Lung microvascular endothelial cell (primary cell): ENCODE results near the gene MTUS2. TPM values are rescaled to one million over a fixed set of nuclear protein-coding genes. Genes with fewer than 3 reads are reported as not detected.

Experiments
- DNase-seq, 2 donors: peaks; one replicate each; pipeline versions ENCODE4 v3.0.0 to v3.0.0-alpha.2; 2010; ENCODE audit warnings: low read depth in 2 of 2
- total RNA-seq: library from RNA; depleted of rRNA; stranded (reverse); fragments of >200 nt; gene quantifications from 2 replicates; pipeline ENCODE4 v1.2.1, GENCODE V29; 2014

Gene MTUS2
- total RNA-seq, 1 donor from 2014 or later = not detected

DNA sequence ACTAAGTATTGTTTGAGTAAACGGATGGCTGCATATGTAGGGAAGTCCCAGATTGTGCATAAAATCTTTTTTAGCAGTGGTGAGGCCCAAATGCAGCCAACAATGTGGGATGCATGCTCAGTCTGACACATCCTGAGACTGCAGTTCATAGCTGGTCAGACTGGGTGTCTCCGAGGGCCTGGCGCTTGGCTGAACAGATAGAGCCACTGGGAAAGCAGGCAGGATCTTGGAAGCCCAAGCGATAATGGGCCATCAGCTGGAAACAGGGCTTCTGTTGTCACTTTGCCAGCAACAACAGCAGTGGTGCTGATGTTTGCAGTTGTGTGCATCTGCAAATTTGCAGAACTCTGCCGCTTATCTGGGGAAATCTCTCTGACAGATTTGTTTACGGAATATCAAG, 36.1 kb downstream of the MTUS2 start:
- no peak for DNase-seq

DNA sequence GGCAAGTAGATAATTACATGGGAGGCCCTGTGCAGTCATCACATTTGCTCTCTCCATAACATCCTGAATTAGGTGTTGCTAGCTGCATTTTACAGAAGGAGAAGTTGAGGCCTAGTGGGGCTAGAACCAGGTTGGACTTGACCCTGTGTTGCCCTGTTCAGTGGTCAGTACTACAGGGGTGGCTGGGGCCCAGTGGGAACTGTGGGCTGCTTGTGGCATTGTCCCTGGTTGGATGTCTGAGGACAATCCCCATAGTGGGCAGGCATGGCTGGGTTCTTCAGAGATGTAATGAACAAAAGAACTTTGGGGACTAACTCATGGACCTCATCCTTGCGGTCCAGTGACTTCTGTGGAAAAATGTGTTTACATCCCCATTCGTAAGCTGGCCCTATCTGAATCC, 38.9 kb downstream of the MTUS2 start:
- DNase-seq = no peak

DNA sequence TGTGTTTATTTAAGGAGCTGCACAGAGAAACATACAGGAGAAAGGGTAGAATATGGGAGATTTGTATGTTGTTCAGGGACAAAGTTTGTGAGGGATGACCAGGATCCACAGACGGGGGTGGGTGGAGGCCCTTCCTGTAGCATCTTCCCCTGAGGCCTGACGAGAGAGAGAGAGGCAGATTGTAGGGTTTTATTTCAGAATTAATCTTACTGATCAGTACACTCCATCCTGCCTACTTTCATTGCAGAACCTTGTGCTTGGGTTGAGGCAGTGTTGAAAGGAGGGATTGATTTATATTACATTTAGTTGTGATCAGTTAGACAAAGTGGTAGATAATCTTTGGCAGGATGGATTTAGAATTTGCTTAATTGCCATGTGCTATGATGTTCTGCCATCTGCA, 39.6 kb downstream of the MTUS2 start:
- DNase-seq = no peak

- no peak for DNase-seq
These were observed 44.4 kb downstream of the MTUS2 start for GRCh38 chr13:28864544-28864943.

DNA sequence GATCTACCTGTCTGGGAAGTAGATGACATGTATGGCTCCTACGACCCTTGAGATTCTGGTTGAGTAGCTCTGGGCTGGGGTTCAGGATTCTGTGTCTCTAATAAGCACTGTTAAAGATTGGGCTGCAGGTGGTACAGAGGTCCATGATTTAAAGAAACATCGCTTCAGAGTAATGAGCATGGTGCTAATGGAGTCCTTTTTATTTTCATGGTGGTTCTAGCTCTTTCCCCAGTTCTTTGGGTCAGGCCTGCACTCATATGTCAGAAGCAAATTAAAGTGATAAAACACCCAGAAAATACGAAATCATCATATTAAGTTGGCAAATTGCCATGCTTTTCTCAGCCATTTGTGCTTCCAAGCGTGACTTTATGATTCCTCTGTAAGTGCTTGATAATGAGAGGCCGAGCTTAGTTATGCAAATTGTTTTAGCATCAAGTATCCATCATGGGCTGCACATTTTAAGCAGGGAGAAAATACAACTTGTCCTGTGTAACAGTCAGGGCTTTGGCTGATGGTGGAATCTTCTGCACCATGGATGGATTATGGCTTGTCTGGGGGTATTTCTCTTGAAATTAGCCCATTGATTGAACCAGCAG, 45.1 kb downstream of the MTUS2 start:
- no peak for DNase-seq

GRCh38 chr13:28865951-28866350, 45.8 kb downstream of the MTUS2 start:
- DNase-seq = no peak

DNA sequence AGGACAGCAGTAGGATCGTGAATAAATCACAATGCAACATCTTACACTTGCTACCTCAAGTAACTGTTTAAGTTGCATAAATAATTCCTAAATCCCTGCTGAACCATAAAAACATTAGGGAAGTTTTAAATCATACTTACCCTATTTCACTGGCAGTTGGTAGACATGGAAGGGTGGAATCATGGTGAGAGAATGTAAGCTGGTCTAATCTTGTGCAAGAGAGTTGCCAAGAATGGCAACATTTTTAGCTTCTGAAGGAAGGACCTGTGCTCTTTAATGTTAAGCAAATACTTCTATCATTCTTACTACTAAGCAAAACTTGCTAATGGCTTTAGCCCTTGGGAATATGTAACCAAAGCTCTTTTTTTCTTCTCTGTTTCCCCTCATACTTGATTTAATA, 46.8 kb downstream of the MTUS2 start:
- no peak for DNase-seq

GRCh38 chr13:28867564-28867963, 47.4 kb downstream of the MTUS2 start:
- no peak for DNase-seq

- DNase-seq = no peak
These were observed 52.5 kb downstream of the MTUS2 start for GRCh38 chr13:28872427-28873176.

DNA sequence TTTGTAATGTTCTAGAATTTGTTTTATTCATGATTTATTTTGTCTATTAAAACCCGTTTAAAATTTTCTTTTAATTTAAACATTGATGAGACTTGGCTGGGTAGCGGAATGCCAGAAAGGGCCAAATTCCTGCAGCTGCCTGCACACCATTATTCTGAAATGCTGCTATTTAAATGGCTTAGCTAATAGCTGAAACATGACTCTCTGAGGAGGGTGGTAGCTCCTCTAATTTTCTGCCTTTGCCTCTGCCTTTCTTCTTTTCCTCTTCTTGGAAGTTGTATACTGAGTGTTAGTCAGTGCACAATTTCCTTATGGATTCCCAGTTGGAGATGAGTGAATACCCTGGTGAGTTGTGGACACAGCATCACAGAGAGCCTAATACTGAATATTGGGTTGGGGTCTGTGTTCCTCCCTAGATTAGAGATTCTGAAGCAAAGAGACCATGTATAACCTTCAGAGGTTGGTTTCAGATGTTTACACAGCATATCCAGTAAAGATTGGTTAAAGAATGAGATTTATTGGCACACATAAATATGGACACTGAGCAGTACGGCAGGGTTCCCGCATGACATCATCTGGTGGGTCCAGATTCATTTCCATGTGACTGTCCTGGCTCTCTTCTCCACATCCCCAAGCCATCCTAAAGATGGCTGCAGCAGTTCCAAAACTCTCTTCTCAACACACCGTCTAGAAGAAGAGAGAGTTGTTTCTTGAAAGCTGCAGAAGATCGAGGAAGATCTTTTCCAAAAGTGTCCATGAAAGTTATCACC, 55.9 kb downstream of the MTUS2 start:
- no peak for DNase-seq

- no peak for DNase-seq
These were observed 57.3 kb downstream of the MTUS2 start for GRCh38 chr13:28877408-28877807.

DNA sequence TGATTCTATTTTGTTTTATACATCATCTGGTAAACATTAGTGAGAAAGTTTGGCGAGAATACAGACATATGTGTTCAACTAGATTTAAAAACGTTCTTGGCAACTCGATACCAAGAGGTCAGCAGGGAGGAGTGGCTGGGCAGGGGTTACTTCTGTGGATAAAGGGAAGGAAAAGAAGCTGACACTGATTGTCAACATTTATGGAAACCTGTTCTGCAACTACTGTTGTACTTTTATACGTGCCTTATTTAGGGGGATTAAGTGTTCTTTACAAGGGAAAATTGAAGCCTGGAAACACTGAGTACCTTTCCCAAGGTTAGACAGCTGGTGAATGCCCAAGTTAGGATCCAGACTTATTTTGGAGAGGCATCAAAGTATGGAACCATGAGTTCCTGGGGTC, 65.0 kb downstream of the MTUS2 start:
- DNase-seq = no peak

GRCh38 chr13:28889086-28889732, 69.1 kb downstream of the MTUS2 start:
- no peak for DNase-seq

DNA sequence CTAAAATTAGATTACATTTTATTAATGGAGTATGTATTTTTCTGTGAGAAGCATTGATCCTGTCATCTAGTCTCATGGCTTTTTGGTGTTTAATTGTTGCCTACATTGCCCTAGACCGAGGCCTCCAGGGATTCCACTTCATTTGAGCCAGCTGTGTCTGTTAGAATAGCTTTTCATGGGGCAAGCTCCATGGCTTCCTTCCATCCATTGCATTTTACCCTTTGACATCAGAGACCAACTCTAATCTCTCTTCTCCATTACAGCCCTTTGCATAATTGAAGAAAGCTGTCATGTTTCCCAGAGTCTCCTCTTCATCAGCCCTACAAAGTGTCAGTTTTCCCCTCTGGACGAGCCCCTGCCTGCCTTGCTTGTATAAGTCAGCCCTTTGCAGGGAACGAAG, 70.6 kb downstream of the MTUS2 start:
- DNase-seq = no peak

GRCh38 chr13:28918030-28918429, 97.9 kb downstream of the MTUS2 start:
- DNase-seq = no peak

DNA sequence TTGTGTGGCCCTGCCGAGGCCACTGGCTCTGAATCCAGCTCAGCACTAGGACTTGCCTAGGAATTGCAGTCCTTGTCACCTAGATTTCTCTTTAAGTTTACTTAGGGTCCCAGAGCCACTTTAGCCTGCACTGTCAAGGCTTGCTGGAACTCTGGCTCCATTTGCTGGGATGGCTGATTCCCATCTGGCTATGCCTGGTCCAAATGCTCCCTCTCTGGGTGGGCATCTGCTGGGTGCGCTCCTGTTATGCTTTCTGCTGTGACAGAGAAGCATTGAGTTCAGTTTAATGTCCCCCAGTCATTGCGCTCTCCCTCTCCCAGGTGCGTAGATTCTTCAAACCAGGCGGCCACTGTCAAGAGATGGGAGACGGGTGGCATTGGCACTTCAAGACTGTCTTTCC, 102.2 kb downstream of the MTUS2 start:
- no peak for DNase-seq

- DNase-seq = no peak
These were observed 115.0 kb downstream of the MTUS2 start for GRCh38 chr13:28935104-28935503.

GRCh38 chr13:28942906-28943305, 122.8 kb downstream of the MTUS2 start:
- DNase-seq = no peak

GRCh38 chr13:28953714-28954418, 133.7 kb downstream of the MTUS2 start:
- DNase-seq = no peak

GRCh38 chr13:28954419-28954725, 134.2 kb downstream of the MTUS2 start:
- DNase-seq = no peak

- no peak for DNase-seq
These were observed 134.7 kb downstream of the MTUS2 start for GRCh38 chr13:28954810-28955209.
